Astrocyte (in vitro differentiated cells and primary cell): Measurements from ENCODE around the gene KIAA1549.

Source experiments
- EZH2 ChIP-seq: IDR thresholded peaks from 2 replicates; pipeline ENCODE4 v1.6.1; 2012; ENCODE audit warnings: mild to moderate bottlenecking, low read length, inconsistent platforms; ENCODE audit not compliant: insufficient read depth
- TF ChIP-seq, protein P1 (sequence below): IDR thresholded peaks from 2 replicates; pipeline ENCODE4 v1.5.1; 2011; ENCODE audit warnings: low read depth, mild to moderate bottlenecking, inconsistent platforms, low read length, moderate library complexity; ENCODE audit not compliant: insufficient read depth

DNA sequence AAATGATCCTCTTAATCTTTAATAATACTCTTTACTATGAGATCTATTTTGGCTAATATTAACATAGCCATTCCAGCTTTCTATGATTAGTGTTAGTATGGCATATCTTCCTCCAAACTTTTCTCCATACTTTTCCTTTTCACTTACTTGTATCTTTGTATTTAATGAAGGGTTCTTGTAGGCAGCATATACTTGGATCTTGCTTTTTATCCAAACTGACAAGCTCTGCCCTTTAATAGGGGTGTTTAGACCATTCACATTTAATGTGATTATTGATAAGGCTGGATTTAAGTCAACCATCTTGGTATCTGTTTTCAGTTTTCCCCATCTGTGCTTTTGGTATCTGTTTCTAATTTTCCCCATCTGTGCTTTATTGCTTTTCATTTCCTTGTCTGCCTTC, 123.5 kb downstream of the KIAA1549 start:
- TF ChIP-seq, protein P1, sequence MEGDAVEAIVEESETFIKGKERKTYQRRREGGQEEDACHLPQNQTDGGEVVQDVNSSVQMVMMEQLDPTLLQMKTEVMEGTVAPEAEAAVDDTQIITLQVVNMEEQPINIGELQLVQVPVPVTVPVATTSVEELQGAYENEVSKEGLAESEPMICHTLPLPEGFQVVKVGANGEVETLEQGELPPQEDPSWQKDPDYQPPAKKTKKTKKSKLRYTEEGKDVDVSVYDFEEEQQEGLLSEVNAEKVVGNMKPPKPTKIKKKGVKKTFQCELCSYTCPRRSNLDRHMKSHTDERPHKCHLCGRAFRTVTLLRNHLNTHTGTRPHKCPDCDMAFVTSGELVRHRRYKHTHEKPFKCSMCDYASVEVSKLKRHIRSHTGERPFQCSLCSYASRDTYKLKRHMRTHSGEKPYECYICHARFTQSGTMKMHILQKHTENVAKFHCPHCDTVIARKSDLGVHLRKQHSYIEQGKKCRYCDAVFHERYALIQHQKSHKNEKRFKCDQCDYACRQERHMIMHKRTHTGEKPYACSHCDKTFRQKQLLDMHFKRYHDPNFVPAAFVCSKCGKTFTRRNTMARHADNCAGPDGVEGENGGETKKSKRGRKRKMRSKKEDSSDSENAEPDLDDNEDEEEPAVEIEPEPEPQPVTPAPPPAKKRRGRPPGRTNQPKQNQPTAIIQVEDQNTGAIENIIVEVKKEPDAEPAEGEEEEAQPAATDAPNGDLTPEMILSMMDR: no peak
- TF ChIP-seq EZH2: no peak
